Brain microvascular endothelial cell (primary cell): Measurements from ENCODE around the gene PRKCH.

ENCODE experiments used
- DNase-seq: peaks from one replicate; pipeline ENCODE4 v3.0.0-alpha.2; 2020
- H3K27ac ChIP-seq: fragments of 250-450 bp; sonication (Bioruptor Pico); 2 replicates; pipeline ENCODE4 v1.5.1; 2020; ENCODE audit warnings: mild to moderate bottlenecking, moderate library complexity
- H3K27me3 ChIP-seq: fragments of 250-450 bp; sonication (Bioruptor Pico); replicated peaks from 2 replicates; pipeline ENCODE4 v1.5.1; 2020; ENCODE audit warnings: mild to moderate bottlenecking
- H3K36me3 ChIP-seq: fragments of 250-450 bp; sonication (Bioruptor Pico); replicated peaks from 2 replicates; pipeline ENCODE4 v1.5.1; 2020; ENCODE audit warnings: mild to moderate bottlenecking
- H3K4me3 ChIP-seq: 2 replicates; pipeline ENCODE4 v1.5.1; 2011; ENCODE audit warnings: low read depth, mild to moderate bottlenecking, control low read depth, low read length, moderate library complexity
- CTCF ChIP-seq: IDR thresholded peaks from 2 replicates; pipeline ENCODE4 v1.5.1; 2011; ENCODE audit warnings: low read depth, mild to moderate bottlenecking, moderate library complexity, low read length, control low read depth, inconsistent platforms; ENCODE audit errors: missing control alignments
- in situ Hi-C: cut with HindIII; loops from 2 replicates; pipeline ENCODE4 v1.10.0; 2017; ENCODE audit warnings: low sequenced_read_pairs, low pct_ligation_motif_present

The PRKCH gene

GRCh38 chr14:61489512-61489911 is 168.1 kb downstream of the PRKCH start:
- no peak overlapping the region for H3K4me3 ChIP-seq
- H3K27me3 ChIP-seq: no peaks in the 10 kb centered on the region
- no peak for TF ChIP-seq CTCF
- in situ Hi-C loops: no loop called here
- no peak overlapping the region for H3K27ac ChIP-seq
- H3K36me3 ChIP-seq: no peaks in the 10 kb centered on the region
- no peak for DNase-seq

- Histone ChIP-seq H3K4me3 (no peak overlapping the region), H3K27ac (no peak overlapping the region), H3K36me3 (no peaks in the 10 kb centered on the region), H3K27me3 (no peaks in the 10 kb centered on the region)
- in situ Hi-C loops: no loop called here
- DNase-seq: no peak
- no peak for TF ChIP-seq CTCF
These were observed 168.6 kb downstream of the PRKCH start for GRCh38 chr14:61489932-61490331.

- in situ Hi-C loops: no loop called here
- Histone ChIP-seq H3K27ac (no peak overlapping the region), H3K4me3 (no peak overlapping the region), H3K27me3 (no peaks in the 10 kb centered on the region), H3K36me3 (no peaks in the 10 kb centered on the region)
- TF ChIP-seq CTCF: no peak
- DNase-seq: no peak
These were observed 169.8 kb downstream of the PRKCH start for GRCh38 chr14:61491224-61491623.

- H3K36me3 ChIP-seq: no peaks in the 10 kb centered on the region
- in situ Hi-C loops: no loop called here
- DNase-seq: no peak
- no peak overlapping the region for H3K4me3 ChIP-seq
- H3K27me3 ChIP-seq: no peaks in the 10 kb centered on the region
- H3K27ac ChIP-seq: no peak overlapping the region
- no peak for TF ChIP-seq CTCF
These were observed 170.6 kb downstream of the PRKCH start for GRCh38 chr14:61491876-61492434.

- TF ChIP-seq CTCF: peak; percentile 11
- H3K4me3 ChIP-seq: no peak overlapping the region
- H3K27ac ChIP-seq: no peak overlapping the region
- in situ Hi-C loops: no loop called here
- no peaks in the 10 kb centered on the region for H3K27me3 ChIP-seq
- H3K36me3 ChIP-seq: no peaks in the 10 kb centered on the region
- no peak for DNase-seq
These were observed 171.1 kb downstream of the PRKCH start for GRCh38 chr14:61492474-61492873.

GRCh38 chr14:61493239-61493638 is 171.9 kb downstream of the PRKCH start:
- in situ Hi-C loops: no loop called here
- no peak for TF ChIP-seq CTCF
- no peaks in the 10 kb centered on the region for H3K27me3 ChIP-seq
- H3K4me3 ChIP-seq: no peak overlapping the region
- H3K36me3 ChIP-seq: no peaks in the 10 kb centered on the region
- H3K27ac ChIP-seq: peak overlapping the region; percentile 45
- peak; percentile 83 for DNase-seq
